Naive B cell (primary cell): Measurements from ENCODE around the gene ANKRD28. TPM values are rescaled to one million over a fixed set of nuclear protein-coding genes. Genes with fewer than 3 reads are reported as not detected.
A peak's percentile ranks its signal among the peaks of the same experiment; 100 is the strongest.

Experiments used
- ATAC-seq, 2 donors: fragments of 150-1000 bp; cut with Tn5 transposase; 2 replicates each; pipeline ENCODE4 v1.10.0; 2021; ENCODE audit warnings: low read depth in 2 of 2, mild to moderate bottlenecking in 2 of 2, moderate library complexity in 2 of 2
- DNase-seq: peaks from one replicate; pipeline ENCODE4 v3.0.0; 2022
- H3K27ac Mint-ChIP-seq, 6 donors: one replicate each; pipeline ENCODE4 v1.8.0; 2020 to 2022; ENCODE audit warnings: mild to moderate bottlenecking in 6 of 6, mixed read lengths in 6 of 6, moderate library complexity in 5 of 6, inconsistent platforms in 2 of 6
- H3K27me3 Mint-ChIP-seq, 3 donors: one replicate each; pipeline ENCODE4 v1.8.0; 2021 to 2022; ENCODE audit warnings: mixed read lengths in 3 of 3, mild to moderate bottlenecking in 1 of 3
- H3K36me3 Mint-ChIP-seq, 2 donors: one replicate each; pipeline ENCODE4 v1.8.0; 2020 to 2022; ENCODE audit warnings: mixed read lengths in 2 of 2, inconsistent platforms in 1 of 2, mild to moderate bottlenecking in 1 of 2
- H3K4me1 Mint-ChIP-seq, 3 donors: one replicate each; pipeline ENCODE4 v1.8.0; 2020 to 2022; ENCODE audit warnings: mixed read lengths in 3 of 3, inconsistent platforms in 1 of 3, mild to moderate bottlenecking in 1 of 3, moderate library complexity in 1 of 3
- H3K4me3 Mint-ChIP-seq, 8 donors: one replicate each; pipeline ENCODE4 v1.8.0; 2020 to 2022; ENCODE audit warnings: mild to moderate bottlenecking in 8 of 8, mixed read lengths in 8 of 8, moderate library complexity in 8 of 8, inconsistent platforms in 2 of 8
- H3K9me3 Mint-ChIP-seq, 7 donors: one replicate each; pipeline ENCODE4 v1.8.0; 2020 to 2022; ENCODE audit warnings: mixed read lengths in 7 of 7, mild to moderate bottlenecking in 5 of 7, inconsistent platforms in 2 of 7, moderate library complexity in 1 of 7
- polyA plus RNA-seq, 6 donors: library from polyadenylated mRNA; unstranded; fragments of 300-500 nt; fragmentation: Illumina TruSeq; gene quantifications; one replicate each; pipeline ENCODE4 v1.2.3, GENCODE V29; 2021; ENCODE audit warnings: low read depth in 6 of 6

ANKRD28 gene
- polyA plus RNA-seq, 6 donors from 2014 or later, result 5.6 to 13.2 (median 10.5) TPM

DNA sequence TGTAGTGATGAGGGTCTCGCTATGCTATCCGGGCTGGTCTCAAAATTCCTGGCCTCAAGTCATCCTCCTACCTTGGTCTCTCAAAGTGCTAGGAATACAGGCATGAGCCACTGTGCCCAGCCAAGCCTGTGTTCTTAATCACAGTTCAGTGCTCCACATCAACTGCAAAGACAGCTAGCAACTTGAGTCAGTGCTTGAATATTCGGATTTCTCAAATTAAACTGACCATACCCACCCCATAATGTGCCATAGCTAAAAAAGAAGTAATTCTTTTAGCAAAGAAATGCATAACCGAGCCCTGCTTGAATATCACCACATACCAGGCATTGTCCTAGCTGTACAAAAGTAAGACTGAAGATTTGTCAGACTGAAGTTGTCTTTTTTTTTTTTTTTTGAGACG, 107.0 kb downstream of the ANKRD28 start:
- Mint-ChIP-seq H3K36me3 (peaks cover 15 to 21% of the 10 kb centered on the region in 2 donors), H3K27me3 (no peaks in the 10 kb centered on the region), H3K27ac (peak overlapping the region in 1 of 6 donors; percentile 20), H3K9me3 (no peaks in the 10 kb centered on the region), H3K4me3 (no peak overlapping the region), H3K4me1 (no peaks in the 10 kb centered on the region)
- ATAC-seq (no peak), DNase-seq (no peak)

DNA sequence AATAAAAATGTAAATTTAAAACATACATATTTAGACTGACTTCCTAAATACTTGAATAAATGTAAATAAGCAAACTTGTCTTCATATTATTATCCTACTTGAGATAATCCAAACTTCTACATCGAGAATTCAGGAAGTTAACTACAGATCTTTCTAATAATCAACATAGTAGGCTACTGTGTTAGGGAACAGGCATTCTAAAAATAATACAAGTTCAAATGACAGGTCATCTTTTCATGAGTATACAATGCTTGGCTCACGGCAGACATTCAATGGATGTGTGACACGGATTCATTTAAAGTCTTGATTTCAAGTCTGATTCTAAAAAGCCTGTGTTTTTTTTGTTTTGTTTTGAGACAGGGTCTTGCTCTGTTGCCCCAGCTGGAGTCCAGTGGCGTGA, 107.5 kb downstream of the ANKRD28 start:
- Mint-ChIP-seq H3K36me3 (peaks cover 20 to 23% of the 10 kb centered on the region in 2 donors), H3K27me3 (no peaks in the 10 kb centered on the region)

DNA sequence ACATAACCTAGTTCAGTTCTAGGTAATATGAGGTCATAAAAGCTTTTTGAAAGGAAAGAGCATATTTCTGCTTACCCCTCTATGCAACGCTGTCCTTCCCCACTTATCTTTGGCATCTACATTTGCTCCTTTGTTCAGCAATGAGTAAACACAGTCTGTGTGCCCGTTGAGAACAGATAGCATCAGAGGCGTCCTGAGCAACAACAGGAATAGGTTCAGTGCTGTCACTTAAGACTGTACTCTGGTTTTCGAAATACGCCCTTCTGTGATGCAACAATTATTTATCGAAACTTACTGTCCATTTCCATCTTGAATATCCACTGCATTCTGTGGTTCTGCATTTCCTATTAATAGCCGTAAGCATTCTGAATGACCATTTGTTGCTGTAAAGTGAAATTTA, 111.9 kb downstream of the ANKRD28 start:
- Mint-ChIP-seq H3K36me3 (peaks cover 15 to 16% of the 10 kb centered on the region in 2 donors), H3K27ac (no peak overlapping the region), H3K9me3 (no peaks in the 10 kb centered on the region), H3K4me3 (no peak overlapping the region), H3K4me1 (no peaks in the 10 kb centered on the region), H3K27me3 (no peaks in the 10 kb centered on the region)
- no peak for ATAC-seq
- no peak for DNase-seq

More for the DNA sequence above, 107.5 kb downstream of the ANKRD28 start:
- no peak for DNase-seq
- H3K4me1 Mint-ChIP-seq, result no peaks in the 10 kb centered on the region
- H3K27ac Mint-ChIP-seq, result no peak overlapping the region
- ATAC-seq, result no peak
- no peaks in the 10 kb centered on the region for H3K9me3 Mint-ChIP-seq
- H3K4me3 Mint-ChIP-seq, result no peak overlapping the region

DNA sequence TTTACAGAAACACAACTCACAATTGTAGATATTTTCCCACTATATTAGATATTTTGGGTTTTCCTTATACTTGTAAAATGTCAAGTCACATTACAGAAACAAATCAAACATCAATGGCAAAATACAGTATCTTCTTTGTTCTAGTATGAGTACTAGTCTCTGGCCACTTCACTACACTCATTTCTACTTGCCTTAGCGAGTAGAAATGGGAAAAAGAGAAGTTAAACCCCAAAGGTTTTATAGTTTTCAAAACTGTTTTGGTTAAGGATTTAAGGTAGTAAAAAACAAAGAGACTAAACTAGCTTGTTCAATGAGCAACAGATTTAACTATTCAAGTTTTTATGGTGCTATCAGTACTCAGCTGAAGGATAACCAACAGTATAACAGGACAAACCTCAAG, 114.5 kb downstream of the ANKRD28 start:
- Mint-ChIP-seq H3K27me3 (no peaks in the 10 kb centered on the region), H3K9me3 (no peaks in the 10 kb centered on the region), H3K4me1 (no peaks in the 10 kb centered on the region), H3K4me3 (no peak overlapping the region), H3K36me3 (peaks cover 15 to 25% of the 10 kb centered on the region in 2 donors), H3K27ac (no peak overlapping the region)
- no peak for DNase-seq
- ATAC-seq, result no peak

DNA sequence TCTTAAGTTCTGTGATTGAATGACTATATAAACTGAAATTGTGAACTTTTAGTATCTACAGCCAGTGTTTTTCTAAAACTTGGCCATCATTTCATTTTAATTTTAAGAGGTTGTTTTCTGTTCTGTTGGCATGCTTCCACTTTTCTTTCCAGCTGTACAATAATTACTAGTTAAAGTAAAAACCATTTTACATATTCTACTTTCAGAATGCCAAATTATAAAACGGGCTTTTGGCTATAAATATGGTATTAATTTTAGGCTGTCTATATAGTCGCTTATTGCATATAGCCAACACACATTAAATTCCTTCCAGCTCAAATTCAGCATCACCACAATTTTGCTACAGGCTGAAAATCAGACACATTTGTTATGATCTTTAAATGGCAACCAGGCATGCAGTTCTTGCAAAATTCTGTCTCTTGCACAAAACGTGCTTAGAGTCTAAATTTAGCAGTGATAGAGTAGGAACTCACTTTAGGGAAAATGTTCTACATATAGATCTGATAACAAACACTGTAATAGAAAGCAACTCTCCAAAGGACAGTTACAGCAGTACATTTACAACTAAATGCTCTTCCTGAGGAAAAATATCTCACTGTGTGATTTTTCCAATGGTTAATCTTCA, 115.1 kb downstream of the ANKRD28 start:
- Mint-ChIP-seq H3K27ac (no peak overlapping the region), H3K4me1 (no peaks in the 10 kb centered on the region), H3K4me3 (no peak overlapping the region), H3K27me3 (no peaks in the 10 kb centered on the region), H3K9me3 (no peaks in the 10 kb centered on the region), H3K36me3 (peaks cover 15 to 25% of the 10 kb centered on the region in 2 donors)
- no peak for DNase-seq
- ATAC-seq, result no peak

DNA sequence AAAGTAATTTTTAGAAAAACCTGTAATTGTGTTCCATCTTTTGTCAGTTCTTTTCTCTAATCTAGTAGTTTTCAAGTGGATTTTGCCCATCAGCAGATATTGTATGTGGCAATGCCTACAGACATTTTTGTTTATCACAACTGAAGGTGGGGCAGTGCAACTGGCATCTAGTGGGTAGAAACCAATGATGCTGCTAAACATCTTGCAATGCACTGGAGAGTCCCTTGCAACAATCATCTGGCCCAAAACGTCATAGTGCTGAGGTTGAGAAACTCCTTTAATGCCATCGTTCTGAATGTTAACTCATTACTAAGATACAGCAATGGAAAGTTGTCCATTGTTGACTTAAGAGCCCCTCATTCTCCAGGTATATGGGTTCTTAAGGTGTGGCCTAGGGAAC, 116.1 kb downstream of the ANKRD28 start:
- no peaks in the 10 kb centered on the region for H3K9me3 Mint-ChIP-seq
- H3K27ac Mint-ChIP-seq, result peak overlapping the region in 1 of 6 donors; percentile 44
- ATAC-seq (no peak), DNase-seq (no peak)
- H3K4me1 Mint-ChIP-seq, result no peaks in the 10 kb centered on the region
- H3K4me3 Mint-ChIP-seq, result no peak overlapping the region
- no peaks in the 10 kb centered on the region for H3K27me3 Mint-ChIP-seq
- H3K36me3 Mint-ChIP-seq, result peaks cover 15 to 25% of the 10 kb centered on the region in 2 donors

DNA sequence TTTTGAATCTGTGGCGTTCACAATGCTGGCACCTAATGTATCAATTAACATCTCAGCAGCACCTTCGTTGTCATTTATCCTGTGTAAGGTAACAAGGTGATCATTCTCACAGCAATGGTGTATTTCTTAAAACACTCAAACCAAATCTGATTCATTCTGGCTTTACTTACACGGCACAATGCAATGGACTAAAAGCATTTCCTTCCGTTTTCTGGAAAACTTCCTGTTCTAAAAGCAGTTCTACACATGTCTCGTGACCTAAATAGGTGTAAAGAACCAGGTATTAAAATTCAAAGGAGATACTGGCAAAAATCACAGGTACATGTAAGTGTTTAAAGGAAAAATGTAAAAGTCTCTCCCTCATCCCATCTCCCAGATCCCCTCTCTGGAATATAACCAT, 118.5 kb downstream of the ANKRD28 start:
- DNase-seq (no peak), ATAC-seq (no peak)
- no peak overlapping the region for H3K27ac Mint-ChIP-seq
- no peaks in the 10 kb centered on the region for H3K4me1 Mint-ChIP-seq
- H3K27me3 Mint-ChIP-seq, result no peaks in the 10 kb centered on the region
- peaks cover 0 to 9% of the 10 kb centered on the region in 2 donors for H3K36me3 Mint-ChIP-seq
- H3K9me3 Mint-ChIP-seq, result no peaks in the 10 kb centered on the region
- H3K4me3 Mint-ChIP-seq, result no peak overlapping the region

DNA sequence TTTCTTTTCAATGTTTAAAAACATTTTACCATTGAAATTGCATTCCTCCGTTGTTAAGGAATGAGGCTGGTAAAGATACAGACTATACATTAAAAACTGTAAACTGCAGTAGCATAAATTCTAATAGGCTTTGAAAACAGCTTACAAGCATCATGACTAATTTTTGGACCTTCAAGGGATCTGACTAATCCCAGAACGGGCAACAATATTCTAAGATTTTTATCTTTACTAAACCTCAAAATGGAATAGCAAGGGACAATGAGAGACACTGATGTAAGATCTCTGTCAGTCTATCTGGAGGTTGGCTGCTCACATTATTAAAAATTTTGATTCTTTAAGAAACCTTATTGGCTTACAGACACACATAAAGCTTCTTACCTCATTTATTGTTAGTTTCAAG, 121.5 kb downstream of the ANKRD28 start:
- Mint-ChIP-seq H3K36me3 (peaks cover under 1 to 9% of the 10 kb centered on the region in 2 donors), H3K27me3 (no peaks in the 10 kb centered on the region), H3K4me3 (no peak overlapping the region), H3K9me3 (no peaks in the 10 kb centered on the region), H3K27ac (no peak overlapping the region), H3K4me1 (no peaks in the 10 kb centered on the region)
- ATAC-seq (no peak), DNase-seq (no peak)

DNA sequence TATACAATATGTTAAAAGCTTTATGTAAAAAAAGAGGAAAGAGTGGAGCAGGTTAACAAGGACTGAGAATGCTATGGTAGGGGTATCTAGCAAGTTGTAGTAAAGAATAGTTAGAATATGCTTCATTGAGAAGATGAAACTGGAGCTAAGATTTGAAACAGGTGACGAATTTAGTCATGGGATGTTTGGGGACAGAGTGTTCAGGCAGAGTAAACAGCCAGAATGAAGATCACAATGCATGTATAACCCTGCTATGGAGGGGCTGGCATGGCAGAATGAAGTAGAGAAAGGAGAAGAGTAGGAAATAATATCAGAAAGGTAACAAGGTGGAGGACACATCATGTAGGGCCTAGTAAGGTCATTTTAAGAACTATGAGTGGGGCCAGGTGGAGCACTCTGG, 124.2 kb downstream of the ANKRD28 start:
- ATAC-seq, result no peak
- Mint-ChIP-seq H3K9me3 (no peaks in the 10 kb centered on the region), H3K27me3 (no peaks in the 10 kb centered on the region), H3K36me3 (peaks cover 13 to 18% of the 10 kb centered on the region in 2 donors), H3K27ac (no peak overlapping the region), H3K4me3 (no peak overlapping the region), H3K4me1 (no peaks in the 10 kb centered on the region)
- DNase-seq, result no peak

DNA sequence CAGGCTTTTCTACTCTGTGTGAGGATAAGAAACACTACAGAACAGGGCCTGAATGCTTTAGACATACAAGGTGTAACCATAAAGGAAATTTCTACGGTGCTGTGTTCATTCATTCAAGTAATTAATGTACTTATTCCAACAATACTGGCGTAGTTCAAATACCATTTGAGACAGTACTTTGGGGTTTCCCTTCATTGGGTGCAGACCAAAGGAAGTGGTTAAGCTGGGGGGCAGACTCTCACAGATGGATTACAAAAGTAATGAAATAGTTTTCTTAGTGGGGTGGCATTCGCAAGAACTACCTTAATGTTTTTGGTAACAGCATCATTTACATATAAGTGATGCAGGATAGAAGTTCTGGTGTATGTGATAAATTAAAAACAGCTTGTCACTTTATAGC, 130.3 kb downstream of the ANKRD28 start:
- Mint-ChIP-seq H3K9me3 (peaks cover 0 to 2% (median 0%) of the 10 kb centered on the region in 7 donors), H3K27me3 (no peaks in the 10 kb centered on the region), H3K4me3 (peak overlapping the region in 1 of 8 donors; percentile 7), H3K36me3 (peaks cover 21 to 39% of the 10 kb centered on the region in 2 donors), H3K27ac (peak overlapping the region in 3 of 6 donors; percentile 67 to 74 (median 70)), H3K4me1 (peaks cover 14 to 23% (median 15%) of the 10 kb centered on the region in 3 donors)
- DNase-seq (peak; percentile 32), ATAC-seq (peak; percentile 90 to 96)

DNA sequence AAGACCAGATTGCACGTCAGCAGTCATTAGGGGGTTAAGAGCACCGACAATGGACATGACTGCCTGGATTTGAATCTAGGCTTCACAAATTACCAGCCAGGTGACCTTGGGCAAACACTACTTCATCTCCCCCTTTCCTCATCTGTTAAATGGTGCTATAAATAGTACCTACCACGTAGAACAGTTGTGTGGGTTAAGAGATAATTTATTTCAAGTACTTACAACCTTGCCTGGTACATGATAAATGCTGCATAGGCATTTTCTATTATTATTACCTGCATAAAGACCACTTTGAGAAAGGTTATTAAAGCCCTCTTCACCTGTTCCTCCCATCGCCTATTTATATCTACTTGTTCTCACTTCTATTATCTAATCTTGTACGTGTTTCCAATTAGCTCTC, 131.5 kb downstream of the ANKRD28 start:
- Mint-ChIP-seq H3K36me3 (peaks cover 21 to 39% of the 10 kb centered on the region in 2 donors), H3K4me1 (peaks cover 14 to 25% (median 15%) of the 10 kb centered on the region in 3 donors), H3K4me3 (no peak overlapping the region), H3K9me3 (peaks cover 0 to 7% (median 0%) of the 10 kb centered on the region in 7 donors), H3K27me3 (peaks cover 0 to 6% (median 0%) of the 10 kb centered on the region in 3 donors), H3K27ac (peak overlapping the region in 1 of 6 donors; percentile 4)
- ATAC-seq, result no peak
- DNase-seq, result no peak

DNA sequence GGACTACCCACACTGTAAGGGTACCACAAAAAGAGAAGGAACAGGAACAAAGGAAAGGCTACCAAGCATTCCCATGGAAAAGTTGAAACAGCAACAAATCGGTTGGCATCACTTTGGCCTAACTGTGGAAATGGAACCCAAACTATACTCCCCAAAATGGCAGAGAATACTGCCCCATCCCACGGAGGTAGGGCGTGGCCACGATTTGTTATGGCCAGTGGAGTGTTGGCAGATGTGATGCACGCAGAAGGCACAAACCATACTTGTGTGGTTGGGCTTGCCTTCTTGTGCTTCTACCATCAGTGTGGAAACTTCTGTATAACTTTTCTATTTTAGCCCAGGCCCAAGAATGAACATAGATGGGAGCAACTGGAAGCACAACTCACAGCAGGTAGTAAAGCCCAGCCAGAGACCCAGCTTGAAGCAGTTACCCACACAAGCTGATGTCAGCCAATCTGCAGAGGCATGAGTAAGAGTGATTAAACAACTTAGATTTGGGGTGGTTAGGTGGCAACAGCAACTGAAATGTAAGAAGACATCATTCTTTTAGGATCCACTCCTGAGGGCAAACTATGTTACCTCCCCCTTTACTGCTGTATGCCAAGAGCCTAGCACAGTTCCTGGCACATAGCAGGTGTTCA, 132.1 kb downstream of the ANKRD28 start:
- peaks cover 15 to 34% of the 10 kb centered on the region in 2 donors for H3K36me3 Mint-ChIP-seq
- peaks cover 14 to 25% (median 15%) of the 10 kb centered on the region in 3 donors for H3K4me1 Mint-ChIP-seq
- no peak for ATAC-seq
- peaks cover 0 to 7% (median 0%) of the 10 kb centered on the region in 7 donors for H3K9me3 Mint-ChIP-seq
- no peak overlapping the region for H3K4me3 Mint-ChIP-seq
- peaks cover 0 to 9% (median 0%) of the 10 kb centered on the region in 3 donors for H3K27me3 Mint-ChIP-seq
- no peak for DNase-seq
- H3K27ac Mint-ChIP-seq, result peak overlapping the region in 1 of 6 donors; percentile 42

DNA sequence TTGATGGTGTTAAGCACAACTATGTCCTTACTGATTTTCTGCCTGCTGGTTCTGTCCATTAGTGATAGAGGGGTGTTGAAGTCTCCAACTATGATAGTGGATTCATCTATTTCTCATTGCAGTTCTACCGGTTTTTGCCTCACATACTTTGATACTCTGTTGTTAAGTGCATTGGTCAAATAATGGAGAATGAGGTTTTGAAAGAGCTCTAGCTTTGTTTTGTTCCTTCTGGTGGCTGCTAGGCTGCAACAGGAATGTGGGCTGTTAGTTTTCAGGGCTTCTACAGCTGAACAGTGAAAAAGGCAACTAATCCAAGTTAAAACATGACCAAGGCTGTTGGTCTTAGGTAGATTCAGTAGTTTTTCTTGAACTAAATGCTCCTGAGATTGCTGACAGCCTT, 133.6 kb downstream of the ANKRD28 start:
- Mint-ChIP-seq H3K27me3 (peaks cover 0 to 13% (median 0%) of the 10 kb centered on the region in 3 donors), H3K36me3 (peaks cover 8 to 24% of the 10 kb centered on the region in 2 donors), H3K4me3 (no peak overlapping the region), H3K9me3 (peaks cover 0 to 7% (median 0%) of the 10 kb centered on the region in 7 donors), H3K27ac (no peak overlapping the region), H3K4me1 (peaks cover 14 to 25% (median 15%) of the 10 kb centered on the region in 3 donors)
- no peak for DNase-seq
- ATAC-seq, result no peak
